SK-N-SH (cell line): ENCODE measurements around the gene GPATCH2L. TPM values are rescaled to one million over a fixed set of nuclear protein-coding genes. Genes with fewer than 3 reads are reported as not detected.

Source experiments
- CTCF ChIA-PET: fragments of 300-600, 350-600 bp; formaldehyde crosslinking; extraction: SDS; loops from one replicate; lab custom pipeline; 2021; lab: Yijun Ruan, JAX
- POLR2A ChIA-PET: fragments of 350-600 bp; sonication (Branson Sonifier 250); formaldehyde crosslinking; extraction: SDS; loops from one replicate; lab custom pipeline; 2020; ENCODE audit warnings: antibody characterized with exemption, inconsistent platforms; lab: Yijun Ruan, JAX
- DNase-seq: peaks from one replicate; pipeline ENCODE4 v3.0.0; 2012
- H2AFZ ChIP-seq: fragments of 200-600 bp; sonication (generic); 2 replicates; pipeline ENCODE4 v1.8.1; 2016; ENCODE audit warnings: antibody characterized with exemption, mild to moderate bottlenecking, low read depth
- H3F3A ChIP-seq: fragments of 200-600 bp; sonication (generic); replicated peaks from 2 replicates; pipeline ENCODE3; 2016; ENCODE audit warnings: antibody characterized with exemption, mild to moderate bottlenecking; ENCODE audit not compliant: insufficient read depth
- H3K27ac ChIP-seq, 2 experiments: fragments of 200-500 bp in 1 of 2; fragments of 200-600 bp in 1 of 2; sonication (Bioruptor generic) in 1 of 2; sonication (generic), shearing (Covaris generic) in 1 of 2; 2 replicates each; pipeline versions ENCODE4 v1.5.1 to v1.6.1; 2014 to 2016; ENCODE audit warnings: low read depth in 2 of 2, inconsistent platforms in 1 of 2, low read length in 1 of 2, mild to moderate bottlenecking in 1 of 2, mixed read lengths in 1 of 2
- H3K27me3 ChIP-seq: fragments of 200-600 bp; sonication (generic), shearing (Covaris generic); 2 replicates; pipeline ENCODE4 v1.6.1; 2016; ENCODE audit warnings: mixed run types; ENCODE audit not compliant: insufficient read depth
- H3K36me3 ChIP-seq, 2 experiments: fragments of 200-500 bp in 1 of 2; fragments of 200-600 bp in 1 of 2; sonication (Bioruptor generic) in 1 of 2; sonication (generic) in 1 of 2; replicated peaks in 1 of 2; 2 replicates each; pipeline versions ENCODE3 to v1.5.1; 2014 to 2016; ENCODE audit warnings: low read length in 1 of 2, mild to moderate bottlenecking in 1 of 2; ENCODE audit not compliant: insufficient read depth in 2 of 2, control insufficient read depth in 1 of 2
- H3K4me1 ChIP-seq, 2 experiments: fragments of 200-500 bp in 1 of 2; fragments of 200-600 bp in 1 of 2; sonication (Bioruptor generic) in 1 of 2; sonication (generic), shearing (Covaris generic) in 1 of 2; 2 replicates each; pipeline versions ENCODE4 v1.5.1 to v1.6.1; 2014 to 2016; ENCODE audit warnings: low read depth in 1 of 2, low read length in 1 of 2, mixed run types in 1 of 2; ENCODE audit not compliant: insufficient read depth in 2 of 2, control insufficient read depth in 1 of 2
- H3K4me2 ChIP-seq: fragments of 200-600 bp; sonication (generic), shearing (Covaris generic); 2 replicates; pipeline ENCODE4 v1.6.1; 2017; ENCODE audit warnings: mixed run types
- H3K4me3 ChIP-seq, 2 experiments: fragments of 200-500 bp in 1 of 2; fragments of 200-600 bp in 1 of 2; sonication (Bioruptor generic) in 1 of 2; sonication (generic), shearing (Covaris generic) in 1 of 2; 2 replicates each; pipeline versions ENCODE4 v1.5.1 to v1.8.1; 2014 to 2016; ENCODE audit warnings: low read depth in 2 of 2, inconsistent platforms in 1 of 2, low read length in 1 of 2, mild to moderate bottlenecking in 1 of 2, mixed read lengths in 1 of 2, moderate library complexity in 1 of 2
- H3K79me2 ChIP-seq: fragments of 200-600 bp; sonication (generic); 2 replicates; pipeline ENCODE4 v1.8.1; 2017; ENCODE audit warnings: mild to moderate bottlenecking; ENCODE audit not compliant: insufficient read depth
- H3K9ac ChIP-seq: fragments of 200-600 bp; sonication (generic); 2 replicates; pipeline ENCODE4 v1.6.1; 2017; ENCODE audit warnings: mixed run types
- H3K9me2 ChIP-seq: fragments of 200-600 bp; sonication (generic); 2 replicates; pipeline ENCODE4 v1.6.1; 2017; ENCODE audit warnings: mixed run types
- H3K9me3 ChIP-seq: fragments of 200-600 bp; sonication (generic); 2 replicates; pipeline ENCODE4 v1.6.1; 2017; ENCODE audit warnings: mixed run types, mild to moderate bottlenecking, moderate library complexity
- H4K20me1 ChIP-seq: fragments of 200-600 bp; sonication (generic); 2 replicates; pipeline ENCODE4 v1.6.1; 2017; ENCODE audit warnings: mild to moderate bottlenecking, mixed run types; ENCODE audit not compliant: insufficient read depth
- CHD2 ChIP-seq: fragments of 150-350 bp; IDR thresholded peaks from 2 replicates; pipeline ENCODE4 v1.6.1; 2018; ENCODE audit warnings: low read length; ENCODE audit not compliant: partially characterized antibody
- CTCF ChIP-seq: fragments of 200-600 bp; sonication (generic); IDR thresholded peaks from 2 replicates; pipeline ENCODE4 v1.6.1; 2017; ENCODE audit warnings: antibody characterized with exemption, mild to moderate bottlenecking, moderate library complexity
- FOSL2 ChIP-seq: IDR thresholded peaks from 2 replicates; pipeline ENCODE4 v1.4.0; 2012; ENCODE audit warnings: low read depth, mild to moderate bottlenecking, moderate library complexity, borderline replicate concordance
- JUND ChIP-seq: IDR thresholded peaks from 2 replicates; pipeline ENCODE4 v1.4.0; 2012
- MEF2A ChIP-seq: IDR thresholded peaks from 2 replicates; pipeline ENCODE4 v1.4.0; 2012; ENCODE audit warnings: low read depth, borderline replicate concordance
- NFIC ChIP-seq: IDR thresholded peaks from 2 replicates; pipeline ENCODE4 v1.4.0; 2012; ENCODE audit warnings: borderline replicate concordance
- POLR2AphosphoS5 ChIP-seq: IDR thresholded peaks from 2 replicates; pipeline ENCODE4 v1.6.1; 2012; ENCODE audit warnings: low read depth, low read length
- RAD21 ChIP-seq: IDR thresholded peaks from 2 replicates; pipeline ENCODE4 v1.6.1; 2012; ENCODE audit warnings: mild to moderate bottlenecking, low read length
- REST ChIP-seq: IDR thresholded peaks from 2 replicates; pipeline ENCODE4 v1.6.1; 2012; ENCODE audit warnings: mild to moderate bottlenecking, low read depth, low read length, moderate library complexity
- RXRA ChIP-seq: IDR thresholded peaks from 2 replicates; pipeline ENCODE4 v1.4.0; 2012; ENCODE audit warnings: low read depth, mild to moderate bottlenecking, borderline replicate concordance
- TAF1 ChIP-seq: IDR thresholded peaks from 2 replicates; pipeline ENCODE4 v1.6.1; 2012; ENCODE audit warnings: low read depth, mild to moderate bottlenecking, low read length, moderate library complexity, borderline replicate concordance
- TEAD4 ChIP-seq: IDR thresholded peaks from 2 replicates; pipeline ENCODE4 v1.4.0; 2012; ENCODE audit warnings: mild to moderate bottlenecking, borderline replicate concordance; ENCODE audit not compliant: insufficient read depth
- USF2 ChIP-seq: fragments of 150-350 bp; IDR thresholded peaks from 2 replicates; pipeline ENCODE4 v1.6.1; 2017; ENCODE audit warnings: antibody characterized with exemption, low read length, low read depth, borderline replicate concordance
- YY1 ChIP-seq: IDR thresholded peaks from 2 replicates; pipeline ENCODE4 v1.4.0; 2012; ENCODE audit warnings: low read depth, mild to moderate bottlenecking
- ZBTB33 ChIP-seq: IDR thresholded peaks from 2 replicates; pipeline ENCODE4 v1.4.0; 2012; ENCODE audit warnings: low read depth, borderline replicate concordance
- WGBS: methylation state at CpG from one replicate; pipeline ENCODE4 v1.1.6; 2017; ENCODE audit warnings: low lambda C conversion rate; 5-methylcytosine and 5-hydroxymethylcytosine counted together
- polyA plus RNA-seq, 3 experiments: library from polyadenylated mRNA; depleted of rRNA; stranded (reverse); fragments of >200 nt; gene quantifications; 2 replicates each; pipeline ENCODE4 v1.2.3, GENCODE V29; 2012
- TF ChIP-seq, protein P1 (sequence below): IDR thresholded peaks from 2 replicates; pipeline ENCODE4; 2012

GPATCH2L gene
- polyA plus RNA-seq, 1 of the 3 experiments (the other 2 are of a cell fraction) = 17.7 TPM

DNA sequence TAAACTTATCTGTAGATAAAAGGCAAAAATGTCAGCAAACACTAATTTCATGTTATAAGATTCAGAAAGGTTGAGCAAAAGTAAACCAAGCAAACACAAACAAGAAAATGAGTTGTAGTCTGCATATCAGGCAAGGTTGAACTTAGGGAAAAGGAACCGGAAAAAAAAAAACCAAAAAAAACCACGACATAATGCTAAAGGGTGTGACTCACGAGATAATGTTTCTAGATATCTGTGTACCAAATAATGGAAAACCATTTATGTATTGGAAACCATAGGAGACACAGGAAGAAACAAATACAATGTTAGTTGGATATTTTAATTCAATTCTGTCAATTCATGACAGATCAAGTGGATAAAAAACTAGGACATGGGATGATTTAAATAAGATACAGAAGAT is 60.5 kb downstream of the GPATCH2L start:
- ChIA-PET CTCF (interaction anchor here (1.1 kb wide), 1 partner anchor 175 kb away, joined by 3 read pairs; no protein-coding TSS in a partner anchor), POLR2A (no interaction called here)
- no peaks in the 10 kb centered on the region for H3K4me1 ChIP-seq
- no peak overlapping the region for H3K9ac ChIP-seq
- H2AFZ ChIP-seq = no peak overlapping the region
- no peak overlapping the region for H3K27ac ChIP-seq
- no peaks in the 10 kb centered on the region for H3K9me3 ChIP-seq
- no peak for DNase-seq
- no peak overlapping the region for H3K4me3 ChIP-seq
- H3K27me3 ChIP-seq = no peaks in the 10 kb centered on the region
- H3K4me2 ChIP-seq = no peak overlapping the region
- H3K79me2 ChIP-seq = no peaks in the 10 kb centered on the region
- H4K20me1 ChIP-seq = no peaks in the 10 kb centered on the region
- H3K36me3 ChIP-seq = peaks cover 2 to 21% of the 10 kb centered on the region in 2 experiments
- whole genome bisulfite sequencing = 78% methylated on average over 3 of the region's 3 CpGs
- TF ChIP-seq ZBTB33 (no peak), YY1 (no peak), POLR2AphosphoS5 (no peak), RAD21 (no peak), NFIC (no peak), MEF2A (no peak), REST (no peak), USF2 (no peak), CHD2 (no peak), TAF1 (no peak), CTCF (no peak), JUND (no peak), FOSL2 (no peak), RXRA (no peak), TEAD4 (no peak)
- TF ChIP-seq, protein P1, sequence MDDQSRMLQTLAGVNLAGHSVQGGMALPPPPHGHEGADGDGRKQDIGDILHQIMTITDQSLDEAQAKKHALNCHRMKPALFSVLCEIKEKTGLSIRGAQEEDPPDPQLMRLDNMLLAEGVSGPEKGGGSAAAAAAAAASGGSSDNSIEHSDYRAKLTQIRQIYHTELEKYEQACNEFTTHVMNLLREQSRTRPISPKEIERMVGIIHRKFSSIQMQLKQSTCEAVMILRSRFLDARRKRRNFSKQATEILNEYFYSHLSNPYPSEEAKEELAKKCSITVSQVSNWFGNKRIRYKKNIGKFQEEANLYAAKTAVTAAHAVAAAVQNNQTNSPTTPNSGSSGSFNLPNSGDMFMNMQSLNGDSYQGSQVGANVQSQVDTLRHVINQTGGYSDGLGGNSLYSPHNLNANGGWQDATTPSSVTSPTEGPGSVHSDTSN = no peak
- H3K9me2 ChIP-seq = no peaks in the 10 kb centered on the region
- H3F3A ChIP-seq = no peaks in the 10 kb centered on the region
